Renal pelvis (tissue), 12 donors: ENCODE data around the gene TUBA4B. TPM values are rescaled to one million over a fixed set of nuclear protein-coding genes. Genes with fewer than 3 reads are reported as not detected.

Source experiments
- DNase-seq: peaks from one replicate; pipeline ENCODE4 v3.0.0-alpha.2; 2013
- long read RNA-seq, 16 experiments: transcript quantifications; one replicate each; lab custom pipeline, GENCODE V29; 2026
- polyA plus RNA-seq, 3 donors: library from polyadenylated mRNA; unstranded; fragments of 120-200 nt; gene quantifications; one replicate each; pipeline ENCODE4 v1.2.1, GENCODE V29; 2013; ENCODE audit not compliant: insufficient read length in 3 of 3

TUBA4B gene
- polyA plus RNA-seq: 1 to 10 TPM in 1 of 3 donors, under 1 TPM in 2; 0.89 to 1.1 (median 0.91) TPM
- long read RNA-seq, donor 1, partial matches to known transcripts: 20 of 47 reads
- long read RNA-seq, donor 1, other reads (novel, unspliced or antisense): 27 of 47 reads
- long read RNA-seq, donor 2, partial matches to known transcripts: 24 of 24 reads
- long read RNA-seq, donor 2, other reads (novel, unspliced or antisense): 0 of 24 reads
- long read RNA-seq, donor 3: 0 reads
- long read RNA-seq, donor 4: 0 reads
- long read RNA-seq, donor 5: 0 reads
- long read RNA-seq, donor 6: 0 reads
- long read RNA-seq, donor 7, partial matches to known transcripts: 33 of 33 reads
- long read RNA-seq, donor 7, other reads (novel, unspliced or antisense): 0 of 33 reads
- long read RNA-seq, donor 8: 0 reads
- long read RNA-seq, donor 9: 0 reads
- long read RNA-seq, donor 10, partial matches to known transcripts: 22 of 22 reads
- long read RNA-seq, donor 10, other reads (novel, unspliced or antisense): 0 of 22 reads
- long read RNA-seq, donor 11, partial matches to known transcripts: 10 of 20 reads
- long read RNA-seq, donor 11, other reads (novel, unspliced or antisense): 10 of 20 reads
- long read RNA-seq, donor 12, partial matches to known transcripts: 17 of 27 reads
- long read RNA-seq, donor 12, other reads (novel, unspliced or antisense): 10 of 27 reads
- long read RNA-seq, donor 13: 0 reads
- long read RNA-seq, donor 14: 0 reads
- long read RNA-seq, donor 15, partial matches to known transcripts: 20 of 27 reads
- long read RNA-seq, donor 15, other reads (novel, unspliced or antisense): 7 of 27 reads
- long read RNA-seq, donor 16, partial matches to known transcripts: 0 of 26 reads
- long read RNA-seq, donor 16, other reads (novel, unspliced or antisense): 26 of 26 reads

- DNase-seq: no peak
Observed at GRCh38 chr2:219252900-219253752, at the start of gene TUBA4B. Gene TUBA4B (plus strand): TSS chr2:219253243. CDS start chr2:219253408, 165 bp downstream.

GRCh38 chr2:219204425-219205164 lies 48.4 kb upstream of the TUBA4B start:
- DNase-seq: no peak

- DNase-seq: no peak
Observed at GRCh38 chr2:219205165-219205538, 47.9 kb upstream of the TUBA4B start.

GRCh38 chr2:219205981-219206327 lies 47.1 kb upstream of the TUBA4B start:
- DNase-seq: no peak

GRCh38 chr2:219206328-219207133 lies 46.5 kb upstream of the TUBA4B start, which contains the start of gene ZFAND2B:
Gene ZFAND2B (plus strand): TSS chr2:219206782. CDS start chr2:219206988, 206 bp downstream.
- DNase-seq: peak; percentile 96

- DNase-seq: no peak
Observed at GRCh38 chr2:219207134-219207883, 45.7 kb upstream of the TUBA4B start.

GRCh38 chr2:219207884-219208740 lies 44.9 kb upstream of the TUBA4B start:
- DNase-seq: no peak

- DNase-seq: no peak
Observed at GRCh38 chr2:219209236-219210195, 43.5 kb upstream of the TUBA4B start.

- no peak for DNase-seq
Observed at GRCh38 chr2:219210196-219210885, 42.7 kb upstream of the TUBA4B start.

GRCh38 chr2:219210886-219211362 lies 42.1 kb upstream of the TUBA4B start:
- no peak for DNase-seq

- no peak for DNase-seq
Observed at GRCh38 chr2:219213026-219213415, 40.0 kb upstream of the TUBA4B start.

GRCh38 chr2:219213486-219214071 lies 39.5 kb upstream of the TUBA4B start:
- no peak for DNase-seq

GRCh38 chr2:219214141-219214540 lies 38.9 kb upstream of the TUBA4B start:
- no peak for DNase-seq

- no peak for DNase-seq
Observed at GRCh38 chr2:219214786-219215185, 38.3 kb upstream of the TUBA4B start.

- DNase-seq: no peak
Observed at GRCh38 chr2:219215871-219216534, 37.0 kb upstream of the TUBA4B start.
